ENCODE data around the gene TBC1D12. TPM values are rescaled to one million over a fixed set of nuclear protein-coding genes. Genes with fewer than 3 reads are reported as not detected.

TBC1D12 gene
- total RNA-seq, 2 experiments from 2014 or later = 1.9 to 3.9 TPM

- no peak overlapping the region for H2AFZ ChIP-seq (ENCODE audit: low read length)
- DNase-seq (ENCODE audit: low spot score) = no peak
- intact Hi-C loops (cut with micrococcal nuclease; ENCODE audit: unreplicated experiment) = no loop called here
- ChIA-PET POLR2A (interaction anchor here (0.7 kb wide), 1 partner anchor 13 kb away, joined by 4 read pairs; no protein-coding TSS in a partner anchor), CTCF (ENCODE audit: unreplicated experiment) (no interaction called here)
- no peak overlapping the region for H3K4me2 ChIP-seq (ENCODE audit: low read length)
- H3K4me3 ChIP-seq (ENCODE audit: low read depth, low read length, poor library complexity, severe bottlenecking) = no peak overlapping the region
- no peaks in the 10 kb centered on the region for H4K20me1 ChIP-seq (ENCODE audit: insufficient read depth, low read length)
- TF ChIP-seq EZH2phosphoT487 (IDR thresholded peaks at IDR 0.05; ENCODE audit: borderline replicate concordance, low read depth, low read length) (no peak), CTCF (conservative IDR thresholded peaks at IDR 0.05; ENCODE audit: low read length) (no peak)
- H3K9me3 ChIP-seq (ENCODE audit: low read length) = no peaks in the 10 kb centered on the region
- H3K36me3 ChIP-seq (ENCODE audit: insufficient read depth, low read length) = no peaks in the 10 kb centered on the region
- no peaks in the 10 kb centered on the region for H3K9me2 ChIP-seq (ENCODE audit: insufficient read depth, low read length)
- no peaks in the 10 kb centered on the region for H3K79me2 ChIP-seq (ENCODE audit: insufficient read depth, low read depth, low read length)
- H3K27ac ChIP-seq (ENCODE audit: low read depth, low read length, poor library complexity, severe bottlenecking) = no peak overlapping the region
- BruUV-seq (replicated peaks) = no TSS peak
- no peaks in the 10 kb centered on the region for H3K4me1 ChIP-seq (ENCODE audit: insufficient read depth, low read length, poor library complexity, severe bottlenecking)
Observed at GRCh38 chr10:94427166-94427565, 24.8 kb downstream of the TBC1D12 start.

GRCh38 chr10:94428766-94429707 is 26.7 kb downstream of the TBC1D12 start:
- Histone ChIP-seq H3K4me2 (ENCODE audit: low read length) (no peak overlapping the region), H3K36me3 (ENCODE audit: insufficient read depth, low read length) (no peaks in the 10 kb centered on the region), H4K20me1 (ENCODE audit: insufficient read depth, low read length) (no peaks in the 10 kb centered on the region), H3K4me3 (ENCODE audit: low read depth, low read length, poor library complexity, severe bottlenecking) (no peak overlapping the region), H2AFZ (ENCODE audit: low read length) (no peak overlapping the region), H3K9me3 (ENCODE audit: low read length) (no peaks in the 10 kb centered on the region), H3K9me2 (ENCODE audit: insufficient read depth, low read length) (no peaks in the 10 kb centered on the region), H3K79me2 (ENCODE audit: insufficient read depth, low read depth, low read length) (no peaks in the 10 kb centered on the region), H3K27ac (ENCODE audit: low read depth, low read length, poor library complexity, severe bottlenecking) (no peak overlapping the region), H3K4me1 (ENCODE audit: insufficient read depth, low read length, poor library complexity, severe bottlenecking) (no peaks in the 10 kb centered on the region)
- ChIA-PET CTCF (ENCODE audit: unreplicated experiment) (no interaction called here), POLR2A (interaction anchor here (0.5 to 0.7 kb wide), 2 partner anchors 174 to 288 kb away, joined by 3 read pairs; no protein-coding TSS in a partner anchor)
- BruUV-seq (replicated peaks) = no TSS peak
- intact Hi-C loops (cut with micrococcal nuclease; ENCODE audit: unreplicated experiment) = no loop called here
- no peak for TF ChIP-seq CTCF (conservative IDR thresholded peaks at IDR 0.05; ENCODE audit: low read length)
- no peak for TF ChIP-seq EZH2phosphoT487 (IDR thresholded peaks at IDR 0.05; ENCODE audit: borderline replicate concordance, low read depth, low read length)
- no peak for DNase-seq (ENCODE audit: low spot score)

GRCh38 chr10:94430701-94431100 is 28.4 kb downstream of the TBC1D12 start:
- H3K79me2 ChIP-seq (ENCODE audit: insufficient read depth, low read depth, low read length) = no peaks in the 10 kb centered on the region
- no peaks in the 10 kb centered on the region for H3K9me3 ChIP-seq (ENCODE audit: low read length)
- ChIA-PET CTCF (ENCODE audit: unreplicated experiment) (no interaction called here), POLR2A (no interaction called here)
- DNase-seq (ENCODE audit: low spot score) = no peak
- intact Hi-C loops (cut with micrococcal nuclease; ENCODE audit: unreplicated experiment) = no loop called here
- H3K4me1 ChIP-seq (ENCODE audit: insufficient read depth, low read length, poor library complexity, severe bottlenecking) = no peaks in the 10 kb centered on the region
- no peak overlapping the region for H3K4me2 ChIP-seq (ENCODE audit: low read length)
- no peak overlapping the region for H2AFZ ChIP-seq (ENCODE audit: low read length)
- H3K36me3 ChIP-seq (ENCODE audit: insufficient read depth, low read length) = no peaks in the 10 kb centered on the region
- no peak for TF ChIP-seq CTCF (conservative IDR thresholded peaks at IDR 0.05; ENCODE audit: low read length)
- TF ChIP-seq EZH2phosphoT487 (IDR thresholded peaks at IDR 0.05; ENCODE audit: borderline replicate concordance, low read depth, low read length) = no peak
- no peaks in the 10 kb centered on the region for H3K9me2 ChIP-seq (ENCODE audit: insufficient read depth, low read length)
- H3K4me3 ChIP-seq (ENCODE audit: low read depth, low read length, poor library complexity, severe bottlenecking) = no peak overlapping the region
- no peak overlapping the region for H3K27ac ChIP-seq (ENCODE audit: low read depth, low read length, poor library complexity, severe bottlenecking)
- H4K20me1 ChIP-seq (ENCODE audit: insufficient read depth, low read length) = no peaks in the 10 kb centered on the region
- BruUV-seq (replicated peaks) = no TSS peak

Measured in OCI-LY7 (cell line).